GM20000 (cell line): ENCODE data around the gene NFS1.
"Not testable (repeated sequence)": the region's sequence is repeated elsewhere in the genome, so short reads cannot be mapped to it uniquely, and the experiment has no call there.

ENCODE experiments used
- DNase-seq: peaks from one replicate; pipeline ENCODE4 v3.0.0; 2012; ENCODE audit warnings: low spot score
- TF ChIP-seq, protein P1 (sequence below): IDR thresholded peaks from 2 replicates; pipeline ENCODE4 v1.5.1; 2012; ENCODE audit warnings: mild to moderate bottlenecking, control low read depth; ENCODE audit errors: extremely low read depth, missing control alignments

Gene NFS1

GRCh38 chr20:35710039-35710438 is 10.9 kb upstream of the NFS1 start:
- TF ChIP-seq, protein P1, sequence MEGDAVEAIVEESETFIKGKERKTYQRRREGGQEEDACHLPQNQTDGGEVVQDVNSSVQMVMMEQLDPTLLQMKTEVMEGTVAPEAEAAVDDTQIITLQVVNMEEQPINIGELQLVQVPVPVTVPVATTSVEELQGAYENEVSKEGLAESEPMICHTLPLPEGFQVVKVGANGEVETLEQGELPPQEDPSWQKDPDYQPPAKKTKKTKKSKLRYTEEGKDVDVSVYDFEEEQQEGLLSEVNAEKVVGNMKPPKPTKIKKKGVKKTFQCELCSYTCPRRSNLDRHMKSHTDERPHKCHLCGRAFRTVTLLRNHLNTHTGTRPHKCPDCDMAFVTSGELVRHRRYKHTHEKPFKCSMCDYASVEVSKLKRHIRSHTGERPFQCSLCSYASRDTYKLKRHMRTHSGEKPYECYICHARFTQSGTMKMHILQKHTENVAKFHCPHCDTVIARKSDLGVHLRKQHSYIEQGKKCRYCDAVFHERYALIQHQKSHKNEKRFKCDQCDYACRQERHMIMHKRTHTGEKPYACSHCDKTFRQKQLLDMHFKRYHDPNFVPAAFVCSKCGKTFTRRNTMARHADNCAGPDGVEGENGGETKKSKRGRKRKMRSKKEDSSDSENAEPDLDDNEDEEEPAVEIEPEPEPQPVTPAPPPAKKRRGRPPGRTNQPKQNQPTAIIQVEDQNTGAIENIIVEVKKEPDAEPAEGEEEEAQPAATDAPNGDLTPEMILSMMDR = no peak
- DNase-seq = no peak

GRCh38 chr20:35709259-35709658 is 10.1 kb upstream of the NFS1 start:
- DNase-seq = no peak
- TF ChIP-seq, protein P1 = no peak

DNA sequence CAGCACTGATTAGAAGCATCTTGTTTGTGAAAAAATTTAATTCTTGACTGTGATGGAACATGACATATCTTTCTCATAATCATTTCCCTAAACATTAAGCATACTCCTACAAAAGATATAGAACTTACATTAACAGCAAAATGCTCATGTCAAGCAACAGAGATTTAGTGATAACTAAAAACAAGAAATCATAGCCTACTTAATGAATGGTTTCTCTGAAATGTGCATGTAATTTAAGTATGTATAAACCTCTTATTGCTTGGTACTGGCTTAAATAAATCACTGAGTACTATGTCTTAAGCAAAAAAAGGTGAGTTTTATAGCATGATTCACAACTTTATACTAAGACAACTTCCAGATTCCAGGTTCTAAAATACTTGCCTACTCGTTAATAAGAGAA is 9.3 kb upstream of the NFS1 start:
- TF ChIP-seq, protein P1 = no peak
- DNase-seq = no peak

GRCh38 chr20:35706591-35707529 is 7.7 kb upstream of the NFS1 start:
- not testable (repeated sequence) for DNase-seq

- not testable (repeated sequence) for DNase-seq
Measured at GRCh38 chr20:35705894-35706293, 6.7 kb upstream of the NFS1 start.

- TF ChIP-seq, protein P1 = no peak
- DNase-seq = no peak
Measured at GRCh38 chr20:35704514-35705261, 5.5 kb upstream of the NFS1 start.

DNA sequence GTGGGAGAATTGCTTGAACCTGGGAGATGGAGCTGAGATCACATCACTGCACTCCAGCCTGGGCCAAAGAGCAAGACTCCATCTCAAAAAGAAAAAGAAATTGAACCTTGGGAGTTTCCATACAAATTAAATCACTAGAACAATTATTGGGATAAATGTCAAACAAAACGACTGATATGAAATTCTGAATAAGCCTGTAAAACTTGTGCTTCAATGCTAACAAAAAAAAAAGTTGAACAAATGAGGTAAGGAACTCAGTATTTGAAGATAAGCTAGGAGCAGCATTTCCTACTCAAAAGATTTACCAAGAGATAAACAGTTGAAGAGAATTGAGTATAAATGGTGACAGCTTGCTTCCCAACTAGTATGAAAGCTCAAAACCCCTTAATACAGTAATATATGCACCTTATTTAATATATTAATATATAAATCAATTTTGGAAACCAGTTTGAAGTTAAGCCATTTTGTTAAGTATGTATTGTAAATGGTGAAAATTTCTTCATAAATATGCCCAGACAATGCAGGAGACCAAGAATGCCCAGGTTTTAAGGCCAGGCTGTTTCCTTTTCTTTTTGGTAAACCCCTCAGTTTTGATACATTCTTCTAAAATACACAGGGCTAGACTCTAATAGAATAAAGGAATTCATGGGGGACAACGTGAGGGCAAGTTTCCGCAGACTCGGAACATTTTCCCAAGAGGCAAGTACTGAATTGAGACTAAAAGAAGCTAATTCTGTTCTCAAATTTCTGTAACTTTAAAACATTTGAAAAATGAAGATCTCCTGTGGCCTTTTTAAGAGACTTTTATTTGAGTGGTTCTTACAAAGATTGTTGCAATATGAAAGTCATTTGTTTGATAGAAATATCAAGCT is 3.9 kb upstream of the NFS1 start:
- TF ChIP-seq, protein P1 = no peak
- no peak for DNase-seq
